Ramos (cell line): ENCODE data around the gene RIPK4.
"Not testable (repeated sequence)": the region's sequence is repeated elsewhere in the genome, so short reads cannot be mapped to it uniquely, and the experiment has no call there.

Experiments
- in situ Hi-C: fragments of 300-500 bp; cut with MboI; formaldehyde crosslinking; loops from one replicate; pipeline ENCODE4 v1.14.3; 2022; ENCODE audit warnings: low sequenced_read_pairs; ENCODE audit not compliant: unreplicated experiment

The RIPK4 gene

GRCh38 chr21:41796476-41797080 lies 29.7 kb upstream of the RIPK4 start:
- in situ Hi-C loops, result no loop called here

DNA sequence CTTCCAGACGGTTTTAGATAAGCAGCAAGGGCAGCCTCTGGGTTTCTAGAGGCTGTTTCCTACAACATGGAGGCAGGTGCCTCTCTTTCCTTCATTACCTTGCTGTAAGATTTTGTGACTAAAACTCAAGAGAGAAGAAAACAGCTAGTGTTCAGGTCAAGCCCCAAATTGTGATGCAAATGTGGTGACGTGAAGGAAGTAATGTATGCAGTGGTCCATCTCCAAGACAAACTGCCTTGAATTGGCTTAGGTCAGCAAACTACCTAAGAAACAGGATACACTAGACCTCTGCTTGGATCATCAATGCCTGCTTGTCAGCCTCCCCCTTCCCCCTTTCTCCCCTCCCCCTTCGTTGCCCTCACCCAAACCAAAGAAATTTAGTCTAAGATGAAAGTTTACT lies 28.9 kb upstream of the RIPK4 start:
- in situ Hi-C loops, result no loop called here

DNA sequence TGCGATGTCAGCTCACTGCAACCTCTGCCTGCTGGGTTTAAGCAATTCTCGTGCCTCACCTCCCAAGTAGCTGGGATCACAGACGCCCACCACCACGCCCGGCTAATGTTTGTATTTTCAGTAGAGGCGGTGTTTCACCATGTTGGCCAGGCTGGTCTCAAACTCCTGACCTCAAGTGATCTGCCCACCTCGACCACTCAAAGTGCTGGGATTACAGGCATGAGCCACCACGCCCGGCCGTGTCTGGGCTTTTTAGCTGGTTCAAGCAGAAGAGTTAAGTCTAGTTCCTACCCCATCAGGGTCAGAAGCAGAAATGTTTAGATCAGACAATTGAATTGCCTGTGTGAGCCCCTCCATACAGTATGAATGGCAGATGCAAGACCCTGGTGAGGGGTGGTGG lies 27.7 kb upstream of the RIPK4 start:
- in situ Hi-C loops, result no loop called here

- in situ Hi-C loops, result no loop called here
Observed at GRCh38 chr21:41792711-41793110, 25.9 kb upstream of the RIPK4 start.

DNA sequence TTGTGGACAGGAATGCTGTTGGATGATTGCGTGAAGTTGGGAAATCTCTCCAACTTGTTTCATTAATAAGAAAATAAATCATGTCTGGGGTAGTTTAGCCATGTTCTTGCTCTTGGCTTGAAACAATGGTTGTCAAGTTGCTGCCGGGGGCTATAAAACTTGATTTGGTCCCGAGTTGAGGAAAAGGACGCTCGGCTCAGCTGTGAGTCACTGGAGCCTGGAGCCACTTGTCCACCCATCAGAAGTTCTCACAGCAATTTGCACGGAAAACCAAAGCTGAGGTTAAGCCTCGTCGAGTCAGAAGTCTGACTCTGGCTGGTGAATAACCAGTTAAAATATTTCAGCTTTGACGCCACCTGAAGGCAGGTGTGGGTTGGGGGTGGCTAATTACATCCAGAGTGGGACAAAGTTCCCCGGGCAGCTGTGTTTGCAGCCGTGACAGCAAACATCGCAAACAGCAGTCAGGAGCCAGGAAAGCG lies 19.7 kb upstream of the RIPK4 start:
- in situ Hi-C loops, result no loop called here

GRCh38 chr21:41785262-41785661 lies 18.4 kb upstream of the RIPK4 start:
- in situ Hi-C loops, result not testable (repeated sequence)

DNA sequence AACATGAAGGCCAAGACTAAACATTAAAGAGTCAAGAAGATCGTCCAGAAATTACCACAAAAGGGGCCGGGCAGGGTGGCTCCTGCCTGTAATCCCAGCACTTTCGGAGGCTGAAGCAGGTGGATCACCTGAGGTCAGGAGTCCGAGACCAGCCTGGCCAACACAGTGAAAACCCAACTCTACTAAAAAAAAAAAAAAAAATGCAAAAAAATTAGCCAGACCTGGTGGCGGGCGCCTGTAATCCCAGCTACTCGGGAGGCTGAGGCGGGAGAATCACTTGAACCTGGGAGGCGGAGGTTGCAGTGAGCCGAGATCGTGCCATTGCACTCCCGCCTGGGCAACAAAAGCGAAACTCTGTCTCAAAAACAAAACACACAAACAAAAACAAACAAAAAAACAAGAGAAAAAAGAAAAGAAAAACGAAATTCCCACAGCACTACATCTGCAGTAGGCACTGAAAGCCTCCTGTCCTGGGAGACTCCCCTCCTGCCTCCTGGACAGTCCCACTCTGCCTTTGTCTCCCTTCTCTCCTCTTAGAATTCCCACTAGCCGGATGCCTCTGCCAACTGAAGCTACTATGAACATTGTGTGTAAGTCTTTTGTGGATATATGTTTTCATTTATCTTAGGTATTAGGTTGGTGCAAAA lies 17.7 kb upstream of the RIPK4 start:
- in situ Hi-C loops, result no loop called here

- in situ Hi-C loops, result no loop called here
Observed at GRCh38 chr21:41783476-41784180, 16.8 kb upstream of the RIPK4 start.

GRCh38 chr21:41781050-41781410 lies 14.2 kb upstream of the RIPK4 start:
- in situ Hi-C loops, result no loop called here

- in situ Hi-C loops, result no loop called here
Observed at GRCh38 chr21:41780337-41781049, 13.6 kb upstream of the RIPK4 start.

DNA sequence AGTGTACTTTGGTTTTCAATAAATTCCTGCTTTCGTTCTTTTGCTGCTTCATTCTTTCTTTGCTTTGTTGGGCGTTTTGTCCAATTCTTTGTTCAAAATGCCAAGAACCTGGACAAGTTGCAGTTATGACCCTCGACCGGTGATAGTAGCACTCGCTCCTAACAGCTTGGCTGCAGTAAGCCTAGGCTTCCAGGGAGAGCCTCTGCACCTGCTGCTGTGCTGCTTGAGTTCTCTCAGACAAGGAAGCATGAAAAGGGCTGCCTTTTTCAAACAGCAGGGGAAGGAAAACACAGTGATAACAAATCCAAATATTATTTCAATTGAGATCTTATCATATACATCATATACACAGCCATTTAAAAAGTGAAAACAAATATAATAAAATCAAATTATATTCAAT lies 12.8 kb upstream of the RIPK4 start:
- in situ Hi-C loops, result no loop called here

DNA sequence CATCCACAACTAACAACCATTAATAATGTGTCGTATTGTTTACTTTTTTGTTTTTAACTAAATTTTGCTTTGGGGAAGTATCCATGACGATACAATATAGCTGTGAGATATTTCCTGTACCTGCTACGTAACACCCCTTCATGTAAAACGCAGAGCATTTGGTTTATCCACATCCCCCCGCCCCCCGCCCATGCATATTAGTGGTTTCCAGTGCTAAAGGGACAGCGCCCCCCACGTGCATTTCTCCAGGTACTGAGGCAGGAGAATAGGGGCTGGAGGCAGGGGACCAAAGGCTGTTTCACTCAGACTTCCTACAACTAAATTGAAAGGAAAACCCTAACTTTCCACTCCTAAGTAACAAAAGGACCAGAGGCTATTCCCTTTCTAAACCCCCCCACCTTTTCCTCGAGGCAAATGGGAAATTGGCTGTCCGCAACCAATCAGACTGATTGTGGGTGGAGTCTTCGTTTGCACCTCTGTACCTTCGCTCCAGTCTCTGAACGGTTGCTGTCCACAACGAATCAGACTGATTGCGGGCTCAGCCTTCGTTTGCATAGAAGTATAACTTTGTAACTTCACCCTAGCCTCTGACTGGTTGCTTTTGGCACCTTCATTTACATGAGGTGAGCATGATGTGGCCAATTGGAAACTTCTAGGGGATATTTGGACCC lies 12.2 kb upstream of the RIPK4 start:
- in situ Hi-C loops, result no loop called here

DNA sequence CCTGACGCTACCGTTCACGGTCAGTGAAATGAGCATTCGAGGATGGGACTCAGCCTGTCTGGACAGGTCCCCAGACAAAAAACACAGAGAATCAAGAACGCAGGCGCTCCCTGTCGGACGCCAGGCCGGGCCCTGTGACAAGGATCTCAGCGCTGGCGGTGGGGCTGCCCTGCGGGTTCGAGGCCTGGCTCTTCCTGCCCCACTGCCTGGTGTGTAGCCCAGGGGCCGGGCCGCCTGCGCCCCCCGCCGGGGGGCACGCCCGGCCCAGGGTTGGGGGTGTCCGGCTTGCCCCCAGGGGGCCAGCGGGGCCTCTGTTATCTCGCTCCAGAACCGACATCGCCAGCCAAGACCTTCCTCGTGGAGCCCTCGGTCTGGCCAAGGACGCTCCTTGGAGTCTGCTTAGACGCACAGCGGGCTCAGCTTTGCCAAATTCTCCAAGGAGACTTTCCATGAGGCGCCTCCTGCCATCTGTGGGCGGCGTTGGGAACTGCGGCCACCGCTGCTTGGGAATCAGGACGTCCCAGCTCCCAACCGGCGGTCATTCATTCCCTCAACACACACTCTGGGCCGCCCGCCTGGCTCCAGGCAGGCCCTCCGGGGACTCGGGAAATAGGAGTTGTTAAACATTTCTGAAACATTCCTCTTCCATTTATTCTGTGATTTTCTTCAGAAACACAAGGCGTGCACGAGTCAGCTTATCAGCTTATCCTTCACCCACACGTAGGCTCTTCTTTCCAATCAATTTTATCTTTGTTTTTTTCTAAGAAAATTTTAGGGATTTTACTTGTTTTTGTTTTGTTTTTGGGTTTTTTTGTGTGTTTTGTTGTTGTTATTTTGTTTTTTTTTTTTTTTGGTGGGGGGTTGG lies 11.3 kb upstream of the RIPK4 start:
- in situ Hi-C loops, result no loop called here

GRCh38 chr21:41776778-41777177 lies 9.9 kb upstream of the RIPK4 start:
- in situ Hi-C loops, result no loop called here

- in situ Hi-C loops, result no loop called here
Observed at GRCh38 chr21:41775149-41775472, 8.3 kb upstream of the RIPK4 start.

- in situ Hi-C loops, result no loop called here
Observed at GRCh38 chr21:41774467-41775148, 7.8 kb upstream of the RIPK4 start.

DNA sequence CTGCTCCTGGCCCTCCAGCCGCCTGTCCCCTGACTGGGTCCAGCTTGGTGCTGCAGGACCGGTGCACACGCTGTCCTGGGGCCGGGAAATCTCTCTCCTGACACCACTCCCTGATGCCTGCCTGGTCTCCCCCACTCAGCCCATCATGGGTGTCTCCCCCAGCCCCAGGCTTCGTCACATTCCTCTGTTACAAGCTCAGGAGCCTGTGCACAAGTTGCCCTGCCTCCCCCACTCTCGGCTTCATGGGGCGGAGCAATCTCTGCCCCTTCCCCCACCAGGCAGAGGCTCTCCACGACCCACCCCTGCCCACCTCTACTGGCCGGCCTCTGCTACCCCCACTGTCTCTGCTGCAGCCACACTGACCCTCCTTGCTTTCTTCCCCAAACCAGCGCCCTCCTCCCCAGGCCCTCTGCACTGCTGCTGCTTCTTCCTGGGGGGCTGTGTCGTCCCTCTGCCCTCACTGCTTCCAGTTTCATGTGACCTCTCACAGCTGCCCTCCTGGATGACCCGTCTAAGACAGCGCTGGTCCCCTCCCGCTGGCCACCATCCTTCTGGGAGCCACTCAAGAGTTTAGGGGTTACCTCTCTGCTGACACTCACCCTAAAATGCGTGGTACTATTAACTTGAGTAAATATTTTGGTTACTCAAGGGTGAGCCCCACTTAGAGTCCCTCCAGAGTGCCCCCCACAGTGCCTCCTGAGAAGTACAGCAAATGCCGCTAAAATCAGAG lies 5.7 kb upstream of the RIPK4 start:
- in situ Hi-C loops, result no loop called here

GRCh38 chr21:41771625-41771945 lies 4.7 kb upstream of the RIPK4 start:
- in situ Hi-C loops, result no loop called here
